Measurements from ENCODE around the gene ACBD6.

DNA sequence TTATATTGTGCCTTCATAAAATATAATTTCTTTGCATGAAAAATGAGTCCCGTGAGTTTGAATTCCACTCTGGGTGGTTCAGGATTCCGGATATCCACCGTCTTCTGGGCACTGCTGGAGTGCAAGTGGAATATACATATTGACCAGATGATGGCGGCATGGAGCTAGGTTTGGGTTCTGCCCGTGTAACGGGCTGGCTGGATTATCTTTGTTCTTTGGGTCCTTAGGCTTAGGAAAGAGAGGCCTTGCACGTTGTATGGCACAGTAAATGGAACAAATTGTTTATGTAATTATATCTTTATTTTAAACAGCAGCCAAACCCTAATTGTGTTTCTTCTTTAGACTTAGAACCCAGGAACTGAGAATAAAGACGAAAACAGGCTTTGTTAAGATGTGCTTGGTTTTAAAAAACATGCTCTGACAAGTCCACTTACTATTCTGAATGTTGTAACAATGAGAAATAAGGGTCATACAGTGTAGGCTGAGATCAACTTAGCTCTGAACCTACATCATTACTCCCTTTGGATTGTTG is 13.5 kb upstream of the ACBD6 start:
- TF ChIP-seq, protein P1, sequence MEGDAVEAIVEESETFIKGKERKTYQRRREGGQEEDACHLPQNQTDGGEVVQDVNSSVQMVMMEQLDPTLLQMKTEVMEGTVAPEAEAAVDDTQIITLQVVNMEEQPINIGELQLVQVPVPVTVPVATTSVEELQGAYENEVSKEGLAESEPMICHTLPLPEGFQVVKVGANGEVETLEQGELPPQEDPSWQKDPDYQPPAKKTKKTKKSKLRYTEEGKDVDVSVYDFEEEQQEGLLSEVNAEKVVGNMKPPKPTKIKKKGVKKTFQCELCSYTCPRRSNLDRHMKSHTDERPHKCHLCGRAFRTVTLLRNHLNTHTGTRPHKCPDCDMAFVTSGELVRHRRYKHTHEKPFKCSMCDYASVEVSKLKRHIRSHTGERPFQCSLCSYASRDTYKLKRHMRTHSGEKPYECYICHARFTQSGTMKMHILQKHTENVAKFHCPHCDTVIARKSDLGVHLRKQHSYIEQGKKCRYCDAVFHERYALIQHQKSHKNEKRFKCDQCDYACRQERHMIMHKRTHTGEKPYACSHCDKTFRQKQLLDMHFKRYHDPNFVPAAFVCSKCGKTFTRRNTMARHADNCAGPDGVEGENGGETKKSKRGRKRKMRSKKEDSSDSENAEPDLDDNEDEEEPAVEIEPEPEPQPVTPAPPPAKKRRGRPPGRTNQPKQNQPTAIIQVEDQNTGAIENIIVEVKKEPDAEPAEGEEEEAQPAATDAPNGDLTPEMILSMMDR (IDR thresholded peaks at IDR 0.05): peak; percentile 90
- TF ChIP-seq SIN3A (IDR thresholded peaks at IDR 0.05; ENCODE audit: borderline replicate concordance, insufficient read depth, low read depth, low read length) (no peak), TCF7L2 (IDR thresholded peaks at IDR 0.05; ENCODE audit: low read depth, low read length) (no peak), POLR2AphosphoS5 (IDR thresholded peaks at IDR 0.05; ENCODE audit: low read depth, low read length) (no peak)

Data from Panc1 (cell line).